OCI-M2 (cell line): Measurements from ENCODE around the gene LIN37.

Experiments
- DNase-seq: peaks from one replicate; lab custom pipeline; 2025; ENCODE audit not compliant: unreplicated experiment; lab: John Stamatoyannopoulos, UW

LIN37 gene

DNA sequence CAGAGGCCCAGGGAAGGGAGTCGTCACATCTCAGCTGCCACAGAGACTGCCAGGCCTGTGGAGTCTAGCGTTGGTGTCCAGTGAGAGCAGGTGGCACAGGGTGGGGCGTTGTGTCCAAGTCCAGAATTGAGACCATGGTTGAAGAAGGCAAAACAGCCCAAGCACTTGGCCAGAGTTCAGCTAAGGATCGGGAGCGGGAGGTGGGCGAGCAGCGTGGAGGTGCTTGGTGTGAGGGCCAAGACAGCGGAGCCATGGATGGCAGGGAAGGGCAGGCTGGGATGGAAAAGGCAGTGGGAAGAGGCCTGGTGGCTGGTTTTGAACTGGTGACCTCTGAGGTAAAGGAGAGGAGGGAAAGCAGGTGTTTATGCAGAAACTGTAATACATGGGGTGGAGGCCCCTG, 14.1 kb upstream of the LIN37 start:
- no peak for DNase-seq

GRCh38 chr19:35734889-35735288, 13.5 kb upstream of the LIN37 start:
- DNase-seq = no peak

GRCh38 chr19:35736913-35737886, 11.2 kb upstream of the LIN37 start:
- DNase-seq = no peak

DNA sequence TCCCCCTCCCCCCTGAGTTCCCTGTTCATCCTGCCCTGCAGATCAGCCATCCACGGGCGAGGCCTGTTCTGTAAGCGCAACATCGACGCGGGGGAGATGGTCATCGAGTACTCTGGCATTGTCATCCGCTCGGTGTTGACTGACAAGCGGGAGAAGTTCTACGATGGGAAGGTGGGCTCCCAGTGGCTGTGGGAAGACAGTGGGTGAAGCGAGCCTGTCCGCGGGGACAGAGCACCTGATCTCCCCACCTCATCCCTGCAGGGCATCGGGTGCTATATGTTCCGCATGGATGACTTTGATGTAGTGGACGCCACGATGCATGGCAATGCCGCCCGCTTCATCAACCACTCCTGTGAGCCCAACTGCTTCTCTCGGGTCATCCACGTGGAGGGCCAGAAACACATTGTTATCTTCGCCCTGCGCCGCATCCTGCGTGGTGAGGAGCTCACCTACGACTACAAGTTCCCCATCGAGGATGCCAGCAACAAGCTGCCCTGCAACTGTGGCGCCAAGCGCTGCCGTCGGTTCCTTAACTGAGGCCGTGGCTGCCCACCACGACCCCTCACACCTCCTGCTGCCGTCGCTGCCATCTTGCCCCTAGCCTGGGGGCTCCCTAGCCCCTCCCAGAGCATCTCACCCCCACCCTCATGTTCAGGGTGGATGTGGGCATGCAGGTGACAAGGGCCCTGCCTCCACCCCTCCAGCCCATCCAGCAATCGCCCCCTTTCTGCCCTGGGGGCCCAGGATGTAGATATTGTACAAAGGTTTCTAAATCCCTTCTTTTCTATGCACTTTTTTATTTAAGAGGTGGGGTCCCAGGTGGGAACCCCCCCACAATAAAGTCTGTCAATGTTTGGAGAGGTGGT, 10.1 kb upstream of the LIN37 start:
- no peak for DNase-seq

DNA sequence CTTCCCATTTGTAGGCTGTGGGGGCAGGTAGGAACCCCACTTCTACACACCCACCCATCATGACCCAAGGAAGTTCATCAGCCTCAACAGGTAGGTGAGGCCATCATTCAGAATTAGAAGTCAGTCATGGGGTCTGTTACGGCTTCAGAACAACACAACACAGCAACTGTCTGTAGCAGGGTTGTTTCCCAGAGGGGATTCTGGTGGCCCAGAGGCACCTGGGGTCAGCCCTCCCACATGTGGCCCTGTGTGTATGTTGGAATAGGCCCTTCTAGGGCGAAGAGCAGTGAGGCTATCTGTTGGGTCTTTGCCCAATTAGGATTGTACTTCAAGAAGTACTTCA, 9.5 kb upstream of the LIN37 start:
- no peak for DNase-seq

DNA sequence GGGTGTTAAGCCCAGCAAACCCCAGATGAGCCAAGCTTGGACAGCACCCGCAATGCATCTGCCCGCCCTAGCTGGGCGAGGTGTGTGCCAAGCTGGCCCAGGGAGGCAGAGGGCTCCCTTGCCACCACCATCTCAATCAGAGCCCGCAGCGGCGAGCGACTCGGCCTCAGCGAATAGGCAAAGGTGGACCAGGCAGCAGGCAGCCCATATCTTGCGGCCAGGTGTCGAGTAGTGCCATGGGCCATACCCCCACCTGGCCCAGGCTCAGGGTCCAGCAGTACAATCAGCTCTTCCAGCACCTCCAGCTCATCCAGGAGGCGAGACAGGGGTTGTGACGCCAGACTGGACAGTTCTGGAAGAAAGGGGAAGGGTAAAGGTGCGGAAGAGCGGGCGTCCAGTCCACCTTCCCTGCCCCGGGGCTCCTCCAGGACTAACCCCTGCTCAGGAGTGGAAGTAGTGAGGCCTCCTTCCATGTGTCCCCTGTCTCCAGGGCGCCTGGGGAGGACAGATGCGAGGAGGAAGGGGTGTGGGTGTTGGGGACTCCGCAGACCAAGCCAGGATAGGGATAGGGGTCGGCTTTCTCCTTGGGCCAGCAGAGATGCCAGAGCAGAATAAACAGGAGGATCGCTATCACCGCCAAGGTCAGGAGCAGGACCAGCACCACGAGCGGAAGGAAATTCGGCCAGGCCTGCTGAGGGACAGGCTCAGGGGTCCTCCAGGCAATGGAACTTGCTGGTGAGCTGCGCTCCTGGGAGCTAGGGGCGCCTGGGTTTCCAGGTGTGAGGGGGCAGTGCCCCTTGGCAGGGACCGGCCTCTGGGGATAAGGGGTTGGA, 8.9 kb upstream of the LIN37 start:
- DNase-seq = no peak

- no peak for DNase-seq
These were observed 8.3 kb upstream of the LIN37 start for GRCh38 chr19:35740108-35740422.

DNA sequence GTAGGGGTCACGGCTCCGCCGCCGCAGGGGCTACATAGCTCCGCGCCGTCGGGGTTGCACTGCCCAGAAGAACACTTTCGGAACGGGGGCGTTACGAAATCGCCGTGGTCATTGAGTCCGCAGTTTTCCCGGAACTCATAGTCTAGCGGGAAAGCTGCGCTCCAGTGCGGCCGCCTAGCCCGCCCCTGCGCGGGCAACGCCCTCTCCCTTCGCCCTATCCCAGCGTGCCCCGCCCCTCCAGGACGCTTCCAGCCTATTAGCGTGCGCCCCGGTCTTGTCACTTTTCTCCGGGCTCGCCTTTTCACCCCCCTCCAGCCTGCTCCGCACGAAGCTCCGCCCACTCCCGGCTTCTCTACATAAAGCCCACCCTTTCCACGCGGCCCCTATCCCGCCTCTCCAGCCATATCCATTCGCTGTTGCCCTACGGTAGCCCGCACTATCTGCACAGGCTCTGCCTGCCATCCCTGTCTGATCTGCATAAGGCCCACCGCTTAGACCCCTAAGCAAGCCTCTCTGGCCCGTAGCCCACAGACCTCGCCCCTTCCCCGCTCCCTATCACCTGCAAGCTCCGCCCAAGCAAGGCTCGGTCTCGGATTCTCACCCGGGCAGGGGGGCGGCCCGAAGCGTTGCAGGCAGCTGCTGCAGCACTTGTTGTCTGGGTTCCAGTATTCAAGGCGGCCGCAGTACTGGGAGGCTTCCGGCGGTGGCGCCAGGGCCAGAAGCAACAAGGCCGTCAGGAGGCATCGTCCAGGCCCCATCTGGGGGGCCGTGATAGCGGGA, 7.8 kb upstream of the LIN37 start:
- DNase-seq = peak; percentile 99

DNA sequence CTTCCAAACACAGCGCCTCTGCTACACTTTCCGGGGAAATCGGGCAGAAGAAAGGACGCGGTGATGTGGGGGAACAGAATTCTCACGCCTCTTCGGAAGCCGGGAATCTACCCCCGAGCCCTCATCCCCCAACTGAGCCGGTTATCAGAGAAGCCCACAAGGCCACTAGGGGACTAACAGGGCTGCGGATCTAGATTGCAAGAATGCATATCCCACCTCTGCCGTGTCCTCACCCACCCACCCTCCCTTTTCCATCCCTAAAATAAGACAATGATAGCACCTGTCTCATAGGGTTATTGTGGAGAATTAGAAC, 7.2 kb upstream of the LIN37 start:
- no peak for DNase-seq

GRCh38 chr19:35742121-35742724, 6.2 kb upstream of the LIN37 start, which contains the start of gene IGFLR1:
Gene IGFLR1, minus strand, starts transcription at chr19:35742452. Its CDS starts 1,272 bp downstream, at chr19:35741180.
- no peak for DNase-seq

GRCh38 chr19:35743640-35744429, 4.5 kb upstream of the LIN37 start:
- no peak for DNase-seq

DNA sequence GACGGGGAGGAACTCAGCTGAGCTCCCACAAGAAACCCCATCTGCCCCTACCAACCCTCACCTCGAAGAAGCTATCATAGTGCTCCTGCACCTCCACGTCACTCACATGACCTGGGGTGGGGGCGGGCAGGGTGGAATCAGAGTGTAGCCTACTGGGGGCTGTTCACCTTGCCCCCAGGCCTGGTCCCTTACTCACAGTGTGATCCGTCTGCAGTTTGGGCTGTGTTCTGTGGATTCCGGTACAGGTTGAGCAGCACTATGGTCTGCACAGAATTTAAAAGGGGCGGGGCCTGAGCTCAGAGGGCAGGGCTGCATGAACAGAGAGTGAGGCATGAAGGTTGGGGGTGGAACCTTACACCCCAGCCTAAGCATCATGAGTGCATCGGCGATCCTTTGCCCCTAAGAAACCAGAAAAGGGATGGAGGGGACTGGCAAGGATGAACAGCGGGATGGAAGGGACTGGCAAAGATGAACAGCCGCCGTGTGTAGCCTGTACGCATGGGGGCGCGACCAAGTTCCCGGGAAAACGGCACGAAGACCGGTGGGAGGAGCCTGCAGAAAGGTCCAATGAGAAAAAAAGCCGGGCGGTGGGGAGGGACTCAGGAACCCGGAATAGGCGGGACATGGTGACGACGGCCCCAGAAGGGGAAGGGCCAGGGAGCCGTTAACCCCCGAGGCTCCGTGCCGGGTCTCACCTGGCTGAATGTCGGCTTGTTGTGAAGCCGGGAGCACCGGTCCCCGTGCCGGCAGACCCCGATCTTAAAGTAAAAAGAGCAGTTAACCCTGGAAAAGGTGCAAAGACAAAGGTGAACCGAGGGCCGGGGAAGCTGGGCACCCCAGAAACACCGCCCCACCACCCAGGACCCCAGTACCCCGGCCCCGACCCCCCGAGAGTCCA, 3.7 kb upstream of the LIN37 start:
- peak; percentile 98 for DNase-seq

- peak; percentile 100 for DNase-seq
These were observed 2.9 kb upstream of the LIN37 start, which contains the start of the genes PSENEN and U2AF1L4 for GRCh38 chr19:35745328-35746086. Gene PSENEN, plus strand, starts transcription at chr19:35745651. Its CDS starts 280 bp downstream, at chr19:35745931. Gene U2AF1L4, minus strand, starts transcription at chr19:35745418. Its CDS starts 27 bp downstream, at chr19:35745391.

- no peak for DNase-seq
These were observed 2.3 kb upstream of the LIN37 start for GRCh38 chr19:35746087-35746462.

GRCh38 chr19:35746531-35746930, 1.8 kb upstream of the LIN37 start:
- DNase-seq = no peak

GRCh38 chr19:35750167-35750566, 1.8 kb downstream of the LIN37 start:
- no peak for DNase-seq
